Calu3 (cell line): ENCODE measurements around the gene DUSP19. TPM values are rescaled to one million over a fixed set of nuclear protein-coding genes. Genes with fewer than 3 reads are reported as not detected.
A peak's percentile ranks its signal among the peaks of the same experiment; 100 is the strongest.

Experiments used
- BruUV-seq: library from RNA; stranded (reverse); fragments of 400-500 nt; replicated peaks from 2 replicates; lab custom pipeline; 2021; lab: Mats Ljungman, UMichigan
- CTCF ChIA-PET: fragments of 300-600 bp; sonication (Branson Sonifier 250); formaldehyde crosslinking; loops from one replicate; lab custom pipeline; 2022; ENCODE audit warnings: antibody characterized with exemption; lab: Charles Lee
- DNase-seq: peaks from one replicate; pipeline ENCODE4 v3.0.0; 2022
- H3K27ac Mint-ChIP-seq: one replicate; pipeline ENCODE4 v1.8.0; 2022; ENCODE audit warnings: mixed read lengths; ENCODE audit not compliant: unreplicated experiment
- H3K27me3 Mint-ChIP-seq: one replicate; pipeline ENCODE4 v1.8.0; 2022; ENCODE audit warnings: mixed read lengths; ENCODE audit not compliant: unreplicated experiment
- H3K36me3 Mint-ChIP-seq: one replicate; pipeline ENCODE4 v1.8.0; 2022; ENCODE audit warnings: mild to moderate bottlenecking, moderate library complexity, mixed read lengths; ENCODE audit not compliant: insufficient read depth, unreplicated experiment
- H3K4me1 Mint-ChIP-seq: one replicate; pipeline ENCODE4 v1.8.0; 2022; ENCODE audit warnings: mild to moderate bottlenecking, low read depth, mixed read lengths; ENCODE audit not compliant: unreplicated experiment
- H3K4me3 Mint-ChIP-seq: one replicate; pipeline ENCODE4 v1.8.0; 2022; ENCODE audit warnings: mild to moderate bottlenecking, low read depth, moderate library complexity, mixed read lengths; ENCODE audit not compliant: unreplicated experiment
- H3K9me3 Mint-ChIP-seq: one replicate; pipeline ENCODE4 v1.8.0; 2022; ENCODE audit warnings: low read depth, mixed read lengths; ENCODE audit not compliant: unreplicated experiment
- CTCF ChIP-seq: fragments of 200-600 bp; IDR thresholded peaks from one replicate; pipeline ENCODE4 v1.8.0; 2022; ENCODE audit warnings: antibody characterized with exemption; ENCODE audit not compliant: unreplicated experiment
- intact Hi-C: fragments of 100-400 bp; cut with micrococcal nuclease; formaldehyde crosslinking; loops from one replicate; pipeline ENCODE4 v1.10.0; 2022; ENCODE audit not compliant: unreplicated experiment
- total RNA-seq: library from RNA; stranded (reverse); gene quantifications from 2 replicates; pipeline ENCODE4 v1.2.3, GENCODE V29; 2022

Gene DUSP19
- total RNA-seq, 1 experiment from 2014 or later: 1.6 TPM

GRCh38 chr2:183117226-183117625 lies 38.7 kb downstream of the DUSP19 start:
- Mint-ChIP-seq H3K4me1 (no peaks in the 10 kb centered on the region), H3K27ac (no peak overlapping the region), H3K27me3 (no peaks in the 10 kb centered on the region), H3K36me3 (no peaks in the 10 kb centered on the region), H3K4me3 (no peak overlapping the region), H3K9me3 (no peaks in the 10 kb centered on the region)
- BruUV-seq: no TSS peak
- CTCF ChIA-PET: no interaction called here
- DNase-seq: no peak
- intact Hi-C loops: no loop called here
- no peak for TF ChIP-seq CTCF

- TF ChIP-seq CTCF: no peak
- Mint-ChIP-seq H3K36me3 (peaks cover 31% of the 10 kb centered on the region), H3K9me3 (no peaks in the 10 kb centered on the region), H3K27ac (peak overlapping the region; percentile 93), H3K4me3 (peak overlapping the region; percentile 88), H3K27me3 (no peaks in the 10 kb centered on the region), H3K4me1 (peaks cover 11% of the 10 kb centered on the region)
- BruUV-seq: no TSS peak
- DNase-seq: no peak
- CTCF ChIA-PET: no interaction called here
- intact Hi-C loops: no loop called here
Measured at GRCh38 chr2:183123117-183123958, 44.8 kb downstream of the DUSP19 start.

DNA sequence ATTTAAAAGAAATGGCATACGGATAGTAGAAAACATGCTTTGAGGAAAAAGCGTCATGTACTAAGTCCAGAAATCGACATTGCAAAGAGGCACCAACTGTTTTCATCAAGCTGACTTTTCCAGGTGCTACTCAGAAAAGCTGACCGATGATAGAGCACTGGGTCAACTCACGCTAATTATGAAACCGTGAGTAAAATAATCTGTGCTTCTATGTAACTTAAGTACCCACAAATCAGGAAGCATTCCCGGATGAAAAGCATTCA lies 45.3 kb downstream of the DUSP19 start:
- DNase-seq: no peak
- Mint-ChIP-seq H3K4me3 (peak overlapping the region; percentile 88), H3K9me3 (no peaks in the 10 kb centered on the region), H3K4me1 (peaks cover 15% of the 10 kb centered on the region), H3K27me3 (no peaks in the 10 kb centered on the region), H3K27ac (peak overlapping the region; percentile 93), H3K36me3 (peaks cover 31% of the 10 kb centered on the region)
- BruUV-seq: no TSS peak
- TF ChIP-seq CTCF: no peak
- intact Hi-C loops: no loop called here
- CTCF ChIA-PET: no interaction called here

DNA sequence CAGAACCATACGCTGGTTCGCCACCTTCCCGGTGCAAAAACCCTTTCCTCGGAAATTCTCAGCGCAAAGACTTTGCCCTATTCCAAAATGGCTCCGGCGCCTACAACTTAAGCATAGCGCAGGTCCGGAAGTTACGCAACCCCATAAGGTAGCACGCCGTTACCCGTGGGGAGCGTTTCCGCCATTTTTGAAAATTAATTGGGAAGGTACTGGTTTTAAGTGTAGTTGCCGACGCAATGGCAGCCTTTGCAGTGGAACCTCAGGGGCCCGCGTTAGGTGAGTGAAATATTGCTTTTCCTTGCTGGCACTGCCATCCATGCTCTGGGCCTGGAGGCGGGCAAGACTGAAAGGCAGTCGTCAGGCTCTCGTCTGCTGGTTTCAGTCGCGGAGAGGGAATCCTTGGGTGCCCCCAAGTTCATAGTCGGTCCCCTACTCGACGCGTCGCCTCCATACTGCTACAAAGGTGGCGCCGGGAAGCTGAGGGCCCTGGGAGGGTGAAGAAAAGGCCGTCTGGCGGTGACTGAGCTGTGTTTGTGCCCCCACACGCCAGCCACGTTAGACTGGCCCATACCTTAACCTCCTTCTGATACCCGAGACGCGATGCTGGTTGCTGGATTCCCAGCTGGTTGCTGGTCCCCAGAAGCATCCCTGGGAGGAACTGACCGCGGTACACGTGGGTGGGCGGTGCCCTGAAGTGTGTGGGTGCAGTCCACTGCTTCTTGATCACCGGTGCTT lies 45.8 kb downstream of the DUSP19 start, which contains the start of gene NUP35:
NUP35 (plus strand) TSS at position 222 of the 735 bp plus-strand sequence; CDS start at position 237, 15 bp downstream.
- Mint-ChIP-seq H3K36me3 (peaks cover 31% of the 10 kb centered on the region), H3K4me3 (peak within 1 kb of the TSS; percentile 88), H3K4me1 (peaks cover 19% of the 10 kb centered on the region), H3K9me3 (no peaks in the 10 kb centered on the region), H3K27ac (peak within 1 kb of the TSS; percentile 93), H3K27me3 (no peaks in the 10 kb centered on the region)
- TF ChIP-seq CTCF: no peak
- intact Hi-C loops: no loop called here
- CTCF ChIA-PET: interaction anchor here (1.2 kb wide), 1 partner anchor 45 kb away, joined by 3 read pairs; the partner anchor contains the start of gene DUSP19
- peak; percentile 91 for DNase-seq
- TSS peak; percentile 93 for BruUV-seq
